Fibroblast of lung (primary cell): ENCODE results near the gene C1QTNF12.

Source experiments
- CTCF ChIP-seq, 2 donors: IDR thresholded peaks in 1 of 2; conservative IDR thresholded peaks in 1 of 2; 1 replicate in 1 of 2; 2 replicates in 1 of 2; pipeline ENCODE4 v1.5.1; 2011 to 2012; ENCODE audit warnings: low read length in 2 of 2, control low read depth in 1 of 2, inconsistent platforms in 1 of 2, low read depth in 1 of 2, mild to moderate bottlenecking in 1 of 2
- EZH2 ChIP-seq: IDR thresholded peaks from 2 replicates; pipeline ENCODE4 v1.5.1; 2012; ENCODE audit warnings: low read length, control low read depth, mild to moderate bottlenecking; ENCODE audit errors: missing control alignments

- TF ChIP-seq CTCF (conservative IDR thresholded peaks at IDR 0.05 in 1 of 2, IDR thresholded peaks at IDR 0.05 in 1 of 2; ENCODE audit: low read depth in 1 of 2, low read length in 2 of 2), result no peak
- no peak for TF ChIP-seq EZH2
Measured at GRCh38 chr1:1245178-1245816, 1.2 kb downstream of the C1QTNF12 start.
